HG03442 (cell line): Measurements from ENCODE around the gene EYS.

ENCODE experiments used
- ATAC-seq: cut with Tn5 transposase; IDR thresholded peaks from one replicate; pipeline ENCODE4 v1.9.1; 2021; ENCODE audit warnings: mild to moderate bottlenecking, moderate library complexity; ENCODE audit not compliant: unreplicated experiment

Gene EYS

GRCh38 chr6:65248101-65248610, 458.9 kb downstream of the EYS start:
- ATAC-seq, result no peak

- ATAC-seq, result no peak
Measured at GRCh38 chr6:65231616-65232015, 475.4 kb downstream of the EYS start.

GRCh38 chr6:65229825-65230224, 477.2 kb downstream of the EYS start:
- no peak for ATAC-seq

GRCh38 chr6:65221153-65221552, 485.9 kb downstream of the EYS start:
- no peak for ATAC-seq

GRCh38 chr6:65202738-65203137, 504.3 kb downstream of the EYS start:
- no peak for ATAC-seq

- ATAC-seq, result no peak
Measured at GRCh38 chr6:65199683-65200082, 507.3 kb downstream of the EYS start.

- no peak for ATAC-seq
Measured at GRCh38 chr6:65199121-65199520, 507.9 kb downstream of the EYS start.

- no peak for ATAC-seq
Measured at GRCh38 chr6:65191471-65191870, 515.6 kb downstream of the EYS start.

- ATAC-seq, result no peak
Measured at GRCh38 chr6:65189236-65189881, 517.7 kb downstream of the EYS start.

- ATAC-seq, result no peak
Measured at GRCh38 chr6:65186826-65187225, 520.2 kb downstream of the EYS start.

GRCh38 chr6:65182681-65183080, 524.3 kb downstream of the EYS start:
- ATAC-seq, result no peak

- no peak for ATAC-seq
Measured at GRCh38 chr6:65170273-65170672, 536.8 kb downstream of the EYS start.

GRCh38 chr6:65161661-65162060, 545.4 kb downstream of the EYS start:
- no peak for ATAC-seq

GRCh38 chr6:65157025-65157424, 550.0 kb downstream of the EYS start:
- no peak for ATAC-seq

GRCh38 chr6:65155083-65155482, 551.9 kb downstream of the EYS start:
- ATAC-seq, result no peak

GRCh38 chr6:65149841-65150240, 557.2 kb downstream of the EYS start:
- no peak for ATAC-seq

GRCh38 chr6:65148839-65149238, 558.2 kb downstream of the EYS start:
- ATAC-seq, result no peak

GRCh38 chr6:65135567-65135966, 571.5 kb downstream of the EYS start:
- ATAC-seq, result no peak

GRCh38 chr6:65126667-65127066, 580.4 kb downstream of the EYS start:
- no peak for ATAC-seq

GRCh38 chr6:65123521-65123920, 583.5 kb downstream of the EYS start:
- no peak for ATAC-seq

- no peak for ATAC-seq
Measured at GRCh38 chr6:65117817-65118409, 589.1 kb downstream of the EYS start.

GRCh38 chr6:65116326-65116725, 590.7 kb downstream of the EYS start:
- ATAC-seq, result no peak

GRCh38 chr6:65113581-65113980, 593.4 kb downstream of the EYS start:
- ATAC-seq, result no peak
